AG20443 (cell line): ENCODE results near the gene ICE2.
A peak's percentile ranks its signal among the peaks of the same experiment; 100 is the strongest.

Experiments used
- DNase-seq: peaks from one replicate; pipeline ENCODE4 v3.0.0; 2012; ENCODE audit warnings: low spot score, mixed read lengths

Gene ICE2

GRCh38 chr15:60478566-60479360 is at the start of gene ICE2:
TSS of gene ICE2 (minus strand) at chr15:60479142. CDS start at chr15:60477977, 1,165 bp downstream.
- DNase-seq: peak; percentile 97

DNA sequence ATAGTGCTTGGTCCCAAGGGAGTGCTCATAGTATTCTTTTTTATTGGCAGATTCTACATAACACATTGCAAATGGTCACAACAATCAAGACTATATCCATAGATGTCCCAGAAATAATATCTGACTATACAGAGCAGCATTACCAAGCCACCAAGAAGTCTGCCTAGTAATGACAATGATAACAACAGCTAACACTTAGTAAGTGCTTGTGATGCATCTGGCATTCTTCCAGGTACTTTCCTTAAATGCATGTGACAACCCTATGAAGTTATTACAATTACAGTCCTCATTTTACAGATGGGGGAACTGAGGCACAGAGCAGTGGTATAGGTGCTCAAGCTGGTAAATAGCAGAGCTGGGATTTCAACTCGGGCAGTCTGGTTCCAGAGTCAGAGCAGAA is 49.6 kb upstream of the ICE2 start:
- no peak for DNase-seq

DNA sequence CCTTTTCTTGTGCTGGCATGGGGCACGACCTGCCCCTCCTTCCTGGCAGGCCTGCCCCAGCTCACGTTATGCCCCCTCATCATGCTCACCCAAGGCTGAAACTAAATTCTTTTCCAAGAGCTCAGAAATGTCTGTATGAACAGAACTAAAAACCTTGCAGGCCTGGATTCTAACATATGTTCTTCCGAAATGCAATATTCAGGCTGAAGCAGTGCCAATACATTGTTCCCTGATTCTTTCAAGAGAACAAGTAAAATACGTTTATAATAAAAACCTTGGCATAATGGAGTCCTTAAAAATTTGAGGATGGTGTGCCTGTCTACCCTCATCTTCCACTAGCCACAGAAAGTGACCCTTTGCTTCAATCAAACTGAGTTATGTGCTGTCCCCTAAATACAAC is 48.5 kb upstream of the ICE2 start:
- DNase-seq: no peak

- no peak for DNase-seq
Observed at GRCh38 chr15:60526127-60526616, 47.2 kb upstream of the ICE2 start.

- no peak for DNase-seq
Observed at GRCh38 chr15:60525341-60526039, 46.5 kb upstream of the ICE2 start.

GRCh38 chr15:60523056-60523455 is 44.1 kb upstream of the ICE2 start:
- peak; percentile 15 for DNase-seq

GRCh38 chr15:60520825-60521368 is 42.0 kb upstream of the ICE2 start:
- peak; percentile 49 for DNase-seq

GRCh38 chr15:60520013-60520824 is 41.3 kb upstream of the ICE2 start:
- DNase-seq: no peak

DNA sequence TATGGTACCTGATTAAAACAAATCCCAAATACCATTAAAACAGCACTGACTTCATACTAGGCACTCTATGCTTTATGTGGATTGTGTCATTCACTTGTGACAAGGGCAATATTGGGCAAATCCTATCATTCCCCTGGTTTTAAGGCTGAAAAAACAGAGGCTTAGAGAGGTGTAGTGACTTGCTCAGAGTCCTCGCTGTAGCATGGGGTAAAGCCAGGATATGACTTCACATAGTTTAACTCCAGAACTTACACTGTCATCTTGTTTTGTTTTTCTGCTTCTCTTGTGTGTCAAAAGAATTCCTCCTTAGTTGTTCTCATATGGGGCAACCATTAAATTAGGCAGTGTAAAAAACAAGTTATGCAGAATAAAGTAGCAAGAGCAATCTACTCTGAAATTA is 40.3 kb upstream of the ICE2 start:
- DNase-seq: peak; percentile 24

- no peak for DNase-seq
Observed at GRCh38 chr15:60518511-60518910, 39.6 kb upstream of the ICE2 start.

- no peak for DNase-seq
Observed at GRCh38 chr15:60514261-60514881, 35.4 kb upstream of the ICE2 start.

DNA sequence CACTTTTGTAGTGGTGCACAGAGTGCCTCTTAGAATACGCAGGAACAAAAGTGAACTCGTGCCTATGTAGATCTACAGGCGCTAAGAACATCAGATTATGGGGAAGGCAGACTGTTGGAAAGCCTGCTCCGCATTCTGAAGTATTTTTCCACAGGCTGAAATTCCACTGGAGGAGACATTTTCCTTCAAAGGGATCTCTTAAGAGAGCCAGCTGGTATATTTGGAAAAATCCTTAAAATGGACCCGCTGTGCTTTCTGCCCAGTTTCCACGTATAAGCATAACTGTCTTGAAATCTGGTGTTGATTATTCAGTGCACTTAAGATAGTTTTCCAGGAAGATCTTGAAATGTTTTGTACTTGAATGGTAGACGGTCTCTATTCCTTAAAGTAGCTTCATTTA is 34.7 kb upstream of the ICE2 start:
- DNase-seq: no peak

GRCh38 chr15:60512937-60513336 is 34.0 kb upstream of the ICE2 start:
- DNase-seq: no peak

GRCh38 chr15:60511351-60512031 is 32.5 kb upstream of the ICE2 start:
- no peak for DNase-seq

- DNase-seq: no peak
Observed at GRCh38 chr15:60510006-60510405, 31.1 kb upstream of the ICE2 start.

GRCh38 chr15:60509470-60509869 is 30.5 kb upstream of the ICE2 start:
- DNase-seq: no peak

DNA sequence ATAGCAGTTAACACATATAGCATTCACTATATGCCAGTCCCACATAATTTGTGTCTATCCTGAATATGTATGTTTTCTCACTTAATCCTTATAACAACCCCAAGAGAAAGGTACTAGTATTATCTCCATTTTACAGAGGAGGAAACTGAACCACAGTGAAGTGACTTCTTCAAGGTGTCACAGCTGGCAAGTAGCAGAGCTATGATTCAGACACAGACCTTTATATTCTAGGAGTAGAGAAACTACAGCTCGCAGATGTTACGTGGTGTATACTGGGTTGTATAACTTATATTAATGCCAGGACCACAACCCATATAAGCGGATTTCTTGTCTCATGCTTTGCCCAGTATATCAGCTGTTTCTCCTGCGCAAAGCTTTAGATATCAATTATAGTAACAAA is 29.5 kb upstream of the ICE2 start:
- no peak for DNase-seq

- peak; percentile 71 for DNase-seq
Observed at GRCh38 chr15:60507596-60508424, 28.9 kb upstream of the ICE2 start.

DNA sequence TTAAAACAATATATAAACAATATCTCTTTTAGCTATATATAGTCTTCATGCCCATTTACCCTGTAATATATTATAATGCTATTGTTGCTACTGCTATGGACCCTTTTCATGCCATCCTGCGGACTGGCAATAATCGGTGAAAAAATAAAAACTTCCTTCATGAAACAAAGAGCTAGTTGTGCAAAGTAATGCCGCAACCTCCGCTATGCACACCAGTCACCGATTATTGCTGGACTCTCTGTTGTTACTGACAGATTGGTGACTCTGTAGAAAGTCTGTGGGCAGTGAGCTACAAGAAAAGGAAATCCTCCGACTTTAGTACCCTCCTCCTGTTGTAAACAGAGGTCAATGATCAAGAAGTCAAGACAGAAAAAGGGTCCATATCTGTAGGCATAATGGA is 17.9 kb upstream of the ICE2 start:
- DNase-seq: no peak

DNA sequence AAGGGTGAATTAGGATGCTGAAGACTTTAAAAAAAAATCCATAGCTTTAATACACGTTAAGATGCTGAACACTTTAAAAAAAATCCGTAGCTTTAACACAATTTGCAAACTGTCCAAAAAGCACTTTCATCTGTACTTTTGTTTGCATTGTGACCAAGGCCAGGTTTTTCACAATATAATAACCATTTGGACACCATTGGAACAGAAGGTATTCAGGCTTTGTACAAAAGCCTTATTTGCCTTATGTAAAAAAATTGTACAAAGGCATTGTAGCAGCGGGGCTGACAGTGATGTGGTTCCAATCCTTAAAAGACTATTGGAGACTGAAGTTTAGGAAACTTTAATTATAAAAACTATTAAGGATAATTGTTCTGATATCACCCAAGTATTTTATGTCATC is 15.2 kb upstream of the ICE2 start:
- DNase-seq: no peak
